Prostate gland (tissue), 2 donors: Measurements from ENCODE around the gene P2RX1. TPM values are rescaled to one million over a fixed set of nuclear protein-coding genes. Genes with fewer than 3 reads are reported as not detected.

Source experiments
- DNase-seq: peaks from one replicate; pipeline ENCODE4 v3.0.0-alpha.2; 2019; ENCODE audit warnings: low spot score
- H3K27ac ChIP-seq, 2 donors: fragments of 200-600 bp; sonication (generic); 2 replicates each; pipeline ENCODE4 v1.5.1; 2017 to 2019
- H3K27me3 ChIP-seq: fragments of 200-600 bp; sonication (generic); replicated peaks from 2 replicates; pipeline ENCODE4 v1.5.1; 2019; ENCODE audit not compliant: insufficient read depth
- H3K36me3 ChIP-seq, 2 donors: fragments of 200-600 bp; sonication (generic); 1 replicate in 1 of 2; 2 replicates in 1 of 2; pipeline versions ENCODE4 v1.5.1 to v1.8.1; 2017 to 2019
- H3K4me1 ChIP-seq: fragments of 200-600 bp; sonication (generic); replicated peaks from 2 replicates; pipeline ENCODE4 v1.5.1; 2019
- H3K4me3 ChIP-seq, 2 donors: fragments of 200-600 bp; sonication (generic); 2 replicates each; pipeline ENCODE4 v1.5.1; 2017 to 2019
- H3K9me3 ChIP-seq: fragments of 200-600 bp; sonication (generic); 2 replicates; pipeline ENCODE4 v1.5.1; 2017
- CTCF ChIP-seq, 4 experiments: fragments of 200-600 bp in 2 of 4; fragments of 450-650 bp in 2 of 4; sonication (generic) in 2 of 4; IDR thresholded peaks; 1 replicate in 3 of 4; 2 replicates in 1 of 4; pipeline ENCODE4 v1.5.1; 2016 to 2019; ENCODE audit warnings: antibody characterized with exemption in 4 of 4, mild to moderate bottlenecking in 2 of 4, moderate library complexity in 2 of 4
- POLR2A ChIP-seq: fragments of 450-650 bp; IDR thresholded peaks from one replicate; pipeline ENCODE4 v1.6.1; 2016; ENCODE audit warnings: antibody characterized with exemption, mild to moderate bottlenecking
- POLR2AphosphoS5 ChIP-seq: sonication (generic); formaldehyde crosslinking; IDR thresholded peaks from one replicate; pipeline ENCODE4 v1.6.1; 2017; ENCODE audit warnings: antibody characterized with exemption
- WGBS: methylation state at CpG from one replicate; pipeline ENCODE4 v1.1.5; 2018; 5-methylcytosine and 5-hydroxymethylcytosine counted together
- intact Hi-C: fragments of 100-400 bp; cut with DNase I; formaldehyde crosslinking; loops from one replicate; pipeline ENCODE4 v1.14.2; 2022
- total RNA-seq, 2 donors: library from RNA; depleted of rRNA; stranded (reverse); fragments of >200 nt; gene quantifications; one replicate each; pipeline ENCODE4 v1.1.0, GENCODE V29; 2016

Gene P2RX1
- 10 to 100 TPM in 1 of 2 donors, 1 to 10 TPM in 1; 3.8 to 22.5 TPM for total RNA-seq

GRCh38 chr17:3915995-3916696 is at the start of gene P2RX1:
TSS of gene P2RX1 (minus strand) at chr17:3916465. CDS start at chr17:3916225, 240 bp downstream.
- H3K9me3 ChIP-seq, result no peaks in the 10 kb centered on the region
- H3K36me3 ChIP-seq, result no peaks in the 10 kb centered on the region
- H3K4me1 ChIP-seq, result no peaks in the 10 kb centered on the region
- no peaks in the 10 kb centered on the region for H3K27me3 ChIP-seq
- intact Hi-C loops, result loop anchor here (5.0 kb wide), 1 partner anchor 161 kb away; no protein-coding TSS in a partner anchor
- DNase-seq, result no peak
- TF ChIP-seq CTCF (IDR thresholded peaks at IDR 0.05), result no peak
- no peak for TF ChIP-seq POLR2A
- WGBS, result 70% methylated on average over 28 of the region's 28 CpGs
- no peak within 1 kb of the TSS for H3K4me3 ChIP-seq
- peak within 1 kb of the TSS in 1 of 2 donors; percentile 35 for H3K27ac ChIP-seq

GRCh38 chr17:3965118-3965800 is 49.0 kb upstream of the P2RX1 start:
- peak; percentile 62 for DNase-seq
- TF ChIP-seq POLR2A (peak; percentile 12), CTCF (IDR thresholded peaks at IDR 0.05) (no peak)
- intact Hi-C loops, result no loop called here
- 24% methylated on average over 17 of the region's 17 CpGs for WGBS
- Histone ChIP-seq H3K36me3 (no peaks in the 10 kb centered on the region), H3K27ac (peak overlapping the region; percentile 68 to 78), H3K4me3 (peak overlapping the region; percentile 40 to 57), H3K9me3 (no peaks in the 10 kb centered on the region), H3K27me3 (no peaks in the 10 kb centered on the region), H3K4me1 (no peaks in the 10 kb centered on the region)

GRCh38 chr17:3964203-3965117 is 48.2 kb upstream of the P2RX1 start, which contains the start of gene ATP2A3:
TSS of gene ATP2A3 (minus strand) at chr17:3964437. CDS start at chr17:3964291, 146 bp downstream.
- WGBS, result 4% methylated on average over 37 of the region's 92 CpGs
- Histone ChIP-seq H3K27ac (peak within 1 kb of the TSS; percentile 68 to 78), H3K4me3 (peak within 1 kb of the TSS; percentile 40 to 57), H3K9me3 (no peaks in the 10 kb centered on the region), H3K36me3 (no peaks in the 10 kb centered on the region), H3K4me1 (peaks cover 6% of the 10 kb centered on the region), H3K27me3 (no peaks in the 10 kb centered on the region)
- no peak for TF ChIP-seq POLR2AphosphoS5
- peak; percentile 14 for TF ChIP-seq POLR2A
- no peak for DNase-seq
- intact Hi-C loops, result no loop called here

GRCh38 chr17:3963237-3964201 is 47.3 kb upstream of the P2RX1 start:
- Histone ChIP-seq H3K27me3 (no peaks in the 10 kb centered on the region), H3K9me3 (no peaks in the 10 kb centered on the region), H3K4me1 (peaks cover 10% of the 10 kb centered on the region), H3K36me3 (no peaks in the 10 kb centered on the region), H3K27ac (peak overlapping the region; percentile 34 to 78), H3K4me3 (peak overlapping the region; percentile 40 to 57)
- TF ChIP-seq POLR2A, result no peak
- TF ChIP-seq CTCF (IDR thresholded peaks at IDR 0.05), result no peak
- TF ChIP-seq POLR2AphosphoS5, result no peak
- DNase-seq, result no peak
- 16% methylated on average over 30 of the region's 64 CpGs for WGBS
- intact Hi-C loops, result no loop called here
